ENCODE data around the gene ACP2. TPM values are rescaled to one million over a fixed set of nuclear protein-coding genes. Genes with fewer than 3 reads are reported as not detected.
A peak's percentile ranks its signal among the peaks of the same experiment; 100 is the strongest.

The ACP2 gene
- total and polyA plus RNA-seq, 4 donors = 40.6 to 74.7 (median 60.8) TPM

- DNase-seq = peak; percentile 40 to 52 (median 40)
- Histone ChIP-seq H3K36me3 (ENCODE audit: control insufficient read depth in 4 of 4, insufficient read depth in 4 of 4, low read length in 4 of 4) (peaks cover 0 to 7% (median 1%) of the 10 kb centered on the region in 4 donors), H3K9me3 (ENCODE audit: control insufficient read depth in 4 of 4, insufficient read depth in 3 of 4, low read length in 3 of 4) (no peaks in the 10 kb centered on the region), H3K4me1 (ENCODE audit: control insufficient read depth in 5 of 5, insufficient read depth in 5 of 5, low read length in 5 of 5) (peaks cover 0 to 39% (median 21%) of the 10 kb centered on the region in 5 donors), H3K27me3 (ENCODE audit: control insufficient read depth in 3 of 3, insufficient read depth in 3 of 3, low read length in 2 of 3) (no peaks in the 10 kb centered on the region), H3K27ac (ENCODE audit: low read depth in 1 of 2, low read length in 1 of 2) (peak overlapping the region in 1 of 2 donors; percentile 7), H3K4me3 (no peak overlapping the region), H3K9ac (ENCODE audit: insufficient read depth in 1 of 2, low read length in 2 of 2) (no peak overlapping the region)
- ATAC-seq (ENCODE audit: insufficient read depth, low FRiP score) = no peak
- TF ChIP-seq CTCF (IDR thresholded peaks at IDR 0.05; ENCODE audit: control extremely low read depth, extremely low read depth) = no peak
- 39 to 41% methylated on average over 10 of the region's 10 CpGs for WGBS, 2 donors
These were observed 10.8 kb upstream of the ACP2 start for GRCh38 chr11:47259232-47259977.

GRCh38 chr11:47258317-47258902, 9.8 kb upstream of the ACP2 start:
- 54 to 67% methylated on average over 11 of the region's 11 CpGs for WGBS, 2 donors
- peak overlapping the region in 1 of 2 donors; percentile 77 for H3K9ac ChIP-seq (ENCODE audit: insufficient read depth in 1 of 2, low read length in 2 of 2)
- H3K36me3 ChIP-seq (ENCODE audit: control insufficient read depth in 4 of 4, insufficient read depth in 4 of 4, low read length in 4 of 4) = peaks cover 0 to 10% (median 2%) of the 10 kb centered on the region in 4 donors
- DNase-seq (peak; percentile 39 to 69 (median 55)), ATAC-seq (ENCODE audit: insufficient read depth, low FRiP score) (no peak)
- peaks cover 4 to 47% (median 24%) of the 10 kb centered on the region in 5 donors for H3K4me1 ChIP-seq (ENCODE audit: control insufficient read depth in 5 of 5, insufficient read depth in 5 of 5, low read length in 5 of 5)
- no peak for TF ChIP-seq CTCF (IDR thresholded peaks at IDR 0.05; ENCODE audit: control extremely low read depth, extremely low read depth)
- H3K4me3 ChIP-seq = peak overlapping the region; percentile 26
- no peaks in the 10 kb centered on the region for H3K9me3 ChIP-seq (ENCODE audit: control insufficient read depth in 4 of 4, insufficient read depth in 3 of 4, low read length in 3 of 4)
- peak overlapping the region; percentile 29 to 76 for H3K27ac ChIP-seq (ENCODE audit: low read depth in 1 of 2, low read length in 1 of 2)
- no peaks in the 10 kb centered on the region for H3K27me3 ChIP-seq (ENCODE audit: control insufficient read depth in 3 of 3, insufficient read depth in 3 of 3, low read length in 2 of 3)

GRCh38 chr11:47257517-47258316, 9.1 kb upstream of the ACP2 start, which contains the start of gene NR1H3:
NR1H3 (plus strand) TSS chr11:47257996; CDS start chr11:47259217, 1,221 bp downstream.
- Histone ChIP-seq H3K9ac (ENCODE audit: insufficient read depth in 1 of 2, low read length in 2 of 2) (peak within 1 kb of the TSS in 1 of 2 donors; percentile 77), H3K4me3 (peak within 1 kb of the TSS; percentile 26), H3K27ac (ENCODE audit: low read depth in 1 of 2, low read length in 1 of 2) (peak within 1 kb of the TSS; percentile 29 to 76), H3K4me1 (ENCODE audit: control insufficient read depth in 5 of 5, insufficient read depth in 5 of 5, low read length in 5 of 5) (peaks cover 4 to 47% (median 24%) of the 10 kb centered on the region in 5 donors), H3K9me3 (ENCODE audit: control insufficient read depth in 4 of 4, insufficient read depth in 3 of 4, low read length in 3 of 4) (no peaks in the 10 kb centered on the region), H3K36me3 (ENCODE audit: control insufficient read depth in 4 of 4, insufficient read depth in 4 of 4, low read length in 4 of 4) (peaks cover 0 to 10% (median 1%) of the 10 kb centered on the region in 4 donors), H3K27me3 (ENCODE audit: control insufficient read depth in 3 of 3, insufficient read depth in 3 of 3, low read length in 2 of 3) (no peaks in the 10 kb centered on the region)
- 5 to 9% methylated on average over 13 to 15 of the region's 15 CpGs for WGBS, 2 donors
- peak; percentile 20 for TF ChIP-seq CTCF (IDR thresholded peaks at IDR 0.05; ENCODE audit: control extremely low read depth, extremely low read depth)
- DNase-seq = peak; percentile 97 to 99 (median 98)
- peak; percentile 80 for ATAC-seq (ENCODE audit: insufficient read depth, low FRiP score)

Data from lung (tissue), 12 donors.